Measurements from ENCODE around the gene ZYX.
"Not testable (repeated sequence)": the region's sequence is repeated elsewhere in the genome, so short reads cannot be mapped to it uniquely, and the experiment has no call there.

ZYX gene

GRCh38 chr7:143410521-143411004 lies 29.4 kb downstream of the ZYX start:
- no peak overlapping the region for H3K9ac ChIP-seq (ENCODE audit: low read length)
- H3K27me3 ChIP-seq (ENCODE audit: control insufficient read depth, insufficient read depth, low read length) = no peaks in the 10 kb centered on the region
- no peaks in the 10 kb centered on the region for H3K9me3 ChIP-seq (ENCODE audit: control insufficient read depth, low read length)
- H3K36me3 ChIP-seq (ENCODE audit: control insufficient read depth, insufficient read depth, low read length) = no peaks in the 10 kb centered on the region
- peaks cover 20% of the 10 kb centered on the region for H3K4me1 ChIP-seq (ENCODE audit: control insufficient read depth, insufficient read depth, low read length)
- no peak overlapping the region for H3K4me3 ChIP-seq (ENCODE audit: low read length)

GRCh38 chr7:143411976-143412708 lies 31.0 kb downstream of the ZYX start:
- Histone ChIP-seq H3K27me3 (ENCODE audit: control insufficient read depth, insufficient read depth, low read length) (no peaks in the 10 kb centered on the region), H3K36me3 (ENCODE audit: control insufficient read depth, insufficient read depth, low read length) (no peaks in the 10 kb centered on the region), H3K9me3 (ENCODE audit: control insufficient read depth, low read length) (no peaks in the 10 kb centered on the region), H3K4me1 (ENCODE audit: control insufficient read depth, insufficient read depth, low read length) (peaks cover 21% of the 10 kb centered on the region), H3K9ac (ENCODE audit: low read length) (no peak overlapping the region), H3K4me3 (ENCODE audit: low read length) (no peak overlapping the region)

- no peak overlapping the region for H3K9ac ChIP-seq (ENCODE audit: low read length)
- no peak overlapping the region for H3K4me3 ChIP-seq (ENCODE audit: low read length)
- H3K27me3 ChIP-seq (ENCODE audit: control insufficient read depth, insufficient read depth, low read length) = no peaks in the 10 kb centered on the region
- H3K4me1 ChIP-seq (ENCODE audit: control insufficient read depth, insufficient read depth, low read length) = peaks cover 14% of the 10 kb centered on the region
- H3K9me3 ChIP-seq (ENCODE audit: control insufficient read depth, low read length) = no peaks in the 10 kb centered on the region
- H3K36me3 ChIP-seq (ENCODE audit: control insufficient read depth, insufficient read depth, low read length) = no peaks in the 10 kb centered on the region
These were observed 32.0 kb downstream of the ZYX start for GRCh38 chr7:143413123-143413522.

GRCh38 chr7:143415209-143415608 lies 34.1 kb downstream of the ZYX start:
- not testable (repeated sequence) for H3K4me1 ChIP-seq (ENCODE audit: control insufficient read depth, insufficient read depth, low read length); H3K9me3 ChIP-seq (ENCODE audit: control insufficient read depth, low read length); H3K36me3 ChIP-seq (ENCODE audit: control insufficient read depth, insufficient read depth, low read length); H3K9ac ChIP-seq (ENCODE audit: low read length); H3K4me3 ChIP-seq (ENCODE audit: low read length); H3K27me3 ChIP-seq (ENCODE audit: control insufficient read depth, insufficient read depth, low read length)

- Histone ChIP-seq H3K36me3 (ENCODE audit: control insufficient read depth, insufficient read depth, low read length) (no peaks in the 10 kb centered on the region), H3K27me3 (ENCODE audit: control insufficient read depth, insufficient read depth, low read length) (no peaks in the 10 kb centered on the region), H3K4me1 (ENCODE audit: control insufficient read depth, insufficient read depth, low read length) (peaks cover 4% of the 10 kb centered on the region), H3K9me3 (ENCODE audit: control insufficient read depth, low read length) (no peaks in the 10 kb centered on the region), H3K4me3 (ENCODE audit: low read length) (no peak overlapping the region), H3K9ac (ENCODE audit: low read length) (no peak overlapping the region)
These were observed 34.7 kb downstream of the ZYX start for GRCh38 chr7:143415742-143416397.

- Histone ChIP-seq H3K27me3 (ENCODE audit: control insufficient read depth, insufficient read depth, low read length) (no peaks in the 10 kb centered on the region), H3K9me3 (ENCODE audit: control insufficient read depth, low read length) (no peaks in the 10 kb centered on the region), H3K4me1 (ENCODE audit: control insufficient read depth, insufficient read depth, low read length) (peaks cover 4% of the 10 kb centered on the region), H3K4me3 (ENCODE audit: low read length) (no peak overlapping the region), H3K9ac (ENCODE audit: low read length) (no peak overlapping the region), H3K36me3 (ENCODE audit: control insufficient read depth, insufficient read depth, low read length) (no peaks in the 10 kb centered on the region)
These were observed 35.5 kb downstream of the ZYX start for GRCh38 chr7:143416565-143417149.

- Histone ChIP-seq H3K4me1 (ENCODE audit: control insufficient read depth, insufficient read depth, low read length) (peaks cover 4% of the 10 kb centered on the region), H3K9ac (ENCODE audit: low read length) (no peak overlapping the region), H3K27me3 (ENCODE audit: control insufficient read depth, insufficient read depth, low read length) (no peaks in the 10 kb centered on the region), H3K9me3 (ENCODE audit: control insufficient read depth, low read length) (no peaks in the 10 kb centered on the region), H3K4me3 (ENCODE audit: low read length) (no peak overlapping the region), H3K36me3 (ENCODE audit: control insufficient read depth, insufficient read depth, low read length) (no peaks in the 10 kb centered on the region)
These were observed 36.7 kb downstream of the ZYX start for GRCh38 chr7:143417734-143418383.

GRCh38 chr7:143418681-143419458 lies 37.7 kb downstream of the ZYX start:
- no peak overlapping the region for H3K9ac ChIP-seq (ENCODE audit: low read length)

GRCh38 chr7:143419880-143420279 lies 38.7 kb downstream of the ZYX start:
- H3K4me3 ChIP-seq (ENCODE audit: low read length) = no peak overlapping the region
- H3K27me3 ChIP-seq (ENCODE audit: control insufficient read depth, insufficient read depth, low read length) = no peaks in the 10 kb centered on the region
- H3K36me3 ChIP-seq (ENCODE audit: control insufficient read depth, insufficient read depth, low read length) = no peaks in the 10 kb centered on the region
- no peaks in the 10 kb centered on the region for H3K9me3 ChIP-seq (ENCODE audit: control insufficient read depth, low read length)
- no peak overlapping the region for H3K9ac ChIP-seq (ENCODE audit: low read length)
- H3K4me1 ChIP-seq (ENCODE audit: control insufficient read depth, insufficient read depth, low read length) = peaks cover 4% of the 10 kb centered on the region

More at GRCh38 chr7:143418681-143419458, 37.7 kb downstream of the ZYX start:
- no peaks in the 10 kb centered on the region for H3K27me3 ChIP-seq (ENCODE audit: control insufficient read depth, insufficient read depth, low read length)
- H3K36me3 ChIP-seq (ENCODE audit: control insufficient read depth, insufficient read depth, low read length) = no peaks in the 10 kb centered on the region
- no peak overlapping the region for H3K4me3 ChIP-seq (ENCODE audit: low read length)
- H3K9me3 ChIP-seq (ENCODE audit: control insufficient read depth, low read length) = no peaks in the 10 kb centered on the region
- peaks cover 4% of the 10 kb centered on the region for H3K4me1 ChIP-seq (ENCODE audit: control insufficient read depth, insufficient read depth, low read length)

- H3K4me3 ChIP-seq (ENCODE audit: low read length); H3K9me3 ChIP-seq (ENCODE audit: control insufficient read depth, low read length); H3K27me3 ChIP-seq (ENCODE audit: control insufficient read depth, insufficient read depth, low read length); H3K4me1 ChIP-seq (ENCODE audit: control insufficient read depth, insufficient read depth, low read length); H3K36me3 ChIP-seq (ENCODE audit: control insufficient read depth, insufficient read depth, low read length); H3K9ac ChIP-seq (ENCODE audit: low read length): not testable (repeated sequence)
These were observed 39.5 kb downstream of the ZYX start for GRCh38 chr7:143420624-143421023.

- Histone ChIP-seq H3K9ac (ENCODE audit: low read length) (no peak overlapping the region), H3K27me3 (ENCODE audit: control insufficient read depth, insufficient read depth, low read length) (no peaks in the 10 kb centered on the region), H3K9me3 (ENCODE audit: control insufficient read depth, low read length) (no peaks in the 10 kb centered on the region), H3K4me1 (ENCODE audit: control insufficient read depth, insufficient read depth, low read length) (no peaks in the 10 kb centered on the region), H3K36me3 (ENCODE audit: control insufficient read depth, insufficient read depth, low read length) (no peaks in the 10 kb centered on the region), H3K4me3 (ENCODE audit: low read length) (no peak overlapping the region)
These were observed 40.9 kb downstream of the ZYX start for GRCh38 chr7:143422033-143422432.

Data from mucosa of stomach (tissue), 1 donor.